ENCODE data around the gene CLSTN3.
A peak's percentile ranks its signal among the peaks of the same experiment; 100 is the strongest.

CLSTN3 gene

DNA sequence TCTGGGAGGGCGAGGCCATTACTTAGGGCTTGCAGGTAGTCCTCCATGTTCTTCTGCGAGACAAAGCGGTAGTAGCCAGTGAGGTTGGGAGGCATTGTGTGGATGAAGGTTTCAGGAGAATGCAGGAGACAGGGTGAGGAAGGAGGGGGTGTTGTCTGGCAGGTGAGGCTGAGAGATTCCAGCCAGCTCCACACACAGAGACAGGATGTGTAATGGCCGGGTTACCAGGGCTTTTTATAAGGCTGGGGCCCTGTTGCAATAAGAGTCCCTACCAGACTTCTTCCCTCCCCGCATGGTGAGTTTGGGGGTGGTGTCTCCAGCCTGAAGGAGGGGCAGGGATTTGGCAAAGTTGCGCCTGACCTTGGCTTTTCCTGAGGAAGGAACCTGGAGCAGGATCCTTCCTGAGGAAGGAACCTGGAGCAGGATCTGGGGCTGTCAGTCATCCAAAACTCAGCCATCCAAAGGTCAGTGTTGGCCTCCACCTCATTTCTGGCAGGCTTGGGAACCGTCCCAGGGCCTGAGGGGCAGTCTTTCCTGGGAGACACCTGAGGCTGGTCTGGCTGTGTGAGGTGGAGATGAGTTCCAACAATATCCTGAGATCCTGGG is 1.4 kb upstream of the CLSTN3 start, which contains the start of gene RBP5:
Gene RBP5 (minus strand): TSS at position 209 of the 606 bp plus-strand sequence. CDS start 114 bp downstream, at position 95.
- DNase-seq, result no peak

GRCh38 chr12:7129287-7129871 is 792 bp upstream of the CLSTN3 start:
- no peak for DNase-seq

GRCh38 chr12:7130701-7131501 is 730 bp downstream of the CLSTN3 start:
- peak; percentile 79 for DNase-seq

DNA sequence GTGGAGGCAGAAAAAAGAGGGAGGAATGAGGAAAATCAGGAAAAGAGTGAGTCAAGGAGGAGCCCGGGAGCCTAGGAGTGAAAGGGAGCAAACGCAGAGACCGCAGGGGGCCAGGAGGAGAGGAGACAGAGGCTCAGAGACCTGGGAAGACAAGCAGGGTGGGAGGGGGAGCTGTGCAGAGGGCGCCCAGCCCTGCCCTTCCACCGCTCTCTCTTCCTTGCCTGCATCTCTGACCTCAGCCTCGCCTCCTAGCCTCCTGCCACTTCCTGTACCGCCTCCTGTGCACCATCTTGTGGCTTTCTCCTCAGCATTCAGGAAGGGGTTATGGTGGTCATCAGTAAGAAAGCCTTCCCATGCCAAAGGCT is 1.3 kb downstream of the CLSTN3 start:
- no peak for DNase-seq

- DNase-seq, result no peak
Observed at GRCh38 chr12:7134396-7135166, 4.4 kb downstream of the CLSTN3 start.

GRCh38 chr12:7136071-7136470 is 5.9 kb downstream of the CLSTN3 start:
- DNase-seq, result no peak

- no peak for DNase-seq
Observed at GRCh38 chr12:7136676-7137075, 6.5 kb downstream of the CLSTN3 start.

DNA sequence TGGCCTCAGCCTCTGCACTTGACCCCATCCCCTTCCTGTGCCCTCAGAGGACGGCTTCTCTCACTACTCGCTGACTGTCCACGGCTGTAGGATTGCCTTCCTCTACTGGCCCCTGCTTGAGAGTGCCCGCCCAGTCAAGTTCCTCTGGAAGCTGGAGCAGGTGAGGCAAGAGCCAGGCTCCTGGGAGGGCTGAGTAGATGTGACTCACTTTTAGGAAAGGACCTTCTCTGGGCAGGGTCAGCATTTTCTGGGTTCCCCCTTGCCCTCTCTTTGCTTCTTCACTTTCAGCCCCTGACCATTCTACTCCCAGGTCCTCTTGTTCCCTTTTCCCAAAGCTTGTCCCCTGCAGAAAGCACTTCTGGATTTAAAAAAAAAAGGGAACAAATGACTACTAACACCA is 7.7 kb downstream of the CLSTN3 start:
- DNase-seq, result no peak

DNA sequence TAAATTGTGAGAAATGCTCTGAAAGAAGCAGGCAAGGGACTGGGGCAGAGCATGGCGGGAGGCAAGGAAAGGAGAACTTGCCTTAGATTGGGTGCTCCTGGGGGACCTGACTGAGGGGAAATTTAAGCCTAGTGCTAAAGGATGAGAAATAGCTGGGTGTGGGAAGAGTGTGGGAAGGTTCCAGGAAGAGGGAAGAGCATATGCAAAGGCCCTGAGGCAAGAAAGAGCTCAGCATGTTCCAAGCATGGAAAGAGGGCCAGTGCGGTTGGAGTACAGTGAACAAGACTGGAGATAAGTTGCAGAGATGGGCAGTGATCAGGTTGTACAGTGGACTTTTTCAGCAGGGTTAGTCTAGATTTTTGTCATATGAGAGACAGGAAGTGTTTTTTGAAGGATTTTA is 9.0 kb downstream of the CLSTN3 start:
- no peak for DNase-seq

DNA sequence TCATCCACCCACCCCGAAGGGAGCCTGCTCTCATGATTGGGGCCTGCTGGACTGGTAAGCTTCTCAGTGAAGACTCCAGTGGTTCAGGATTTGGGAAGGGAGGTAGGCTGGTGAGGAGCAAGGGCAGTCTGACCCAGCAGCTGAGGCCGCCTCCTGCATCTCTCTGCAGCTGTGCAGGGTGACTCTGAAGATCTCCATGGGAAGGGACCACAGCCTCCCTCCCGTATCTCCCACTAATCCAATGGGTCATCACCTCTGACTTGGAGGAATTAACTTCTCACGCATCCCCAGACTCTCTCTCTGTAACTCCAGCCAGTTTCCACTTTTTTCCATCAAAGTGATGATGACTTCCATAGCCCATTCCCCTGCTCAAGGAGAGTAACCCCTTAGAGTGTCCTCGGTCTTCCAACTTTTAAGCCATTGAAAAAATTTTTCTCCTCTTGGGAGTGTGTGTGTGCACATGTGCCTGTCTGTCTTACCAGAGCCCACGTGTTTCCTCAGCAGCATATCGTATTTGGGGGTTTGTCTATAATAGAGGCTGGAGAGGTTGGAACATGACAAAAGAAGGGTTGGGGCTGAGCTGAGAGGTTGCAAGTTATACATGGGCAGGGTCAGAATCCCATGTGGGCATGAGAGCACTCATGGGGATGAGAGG is 11.3 kb downstream of the CLSTN3 start:
- no peak for DNase-seq

DNA sequence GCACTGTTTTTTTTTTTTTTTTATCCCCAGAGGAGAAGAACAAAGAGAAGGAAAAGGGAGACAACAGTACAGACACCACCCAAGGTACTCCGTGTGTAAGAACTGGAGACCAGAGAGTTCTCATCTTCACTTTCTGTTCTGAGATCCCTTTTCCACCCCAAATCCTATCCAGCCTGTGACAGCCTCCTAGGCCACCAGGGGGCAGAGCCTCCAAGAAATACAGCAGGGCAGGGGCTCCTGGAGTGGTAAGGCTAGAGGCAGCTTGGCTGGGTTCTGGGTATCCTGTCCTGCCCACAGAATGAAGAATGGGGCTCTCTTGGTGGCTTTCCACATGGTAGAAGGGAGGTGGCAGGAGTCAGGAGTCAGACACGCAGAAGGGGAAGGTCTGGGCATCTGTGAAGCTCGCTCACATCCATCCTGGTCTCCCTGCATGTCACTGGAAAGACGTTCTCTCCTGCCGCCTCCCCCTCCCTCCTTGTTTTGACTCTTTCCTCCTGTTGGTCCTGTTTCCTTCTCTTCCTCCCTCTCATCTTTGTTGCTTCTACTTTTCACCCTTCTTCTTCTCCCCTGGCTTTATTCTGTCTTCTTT is 12.0 kb downstream of the CLSTN3 start:
- DNase-seq, result peak; percentile 53

DNA sequence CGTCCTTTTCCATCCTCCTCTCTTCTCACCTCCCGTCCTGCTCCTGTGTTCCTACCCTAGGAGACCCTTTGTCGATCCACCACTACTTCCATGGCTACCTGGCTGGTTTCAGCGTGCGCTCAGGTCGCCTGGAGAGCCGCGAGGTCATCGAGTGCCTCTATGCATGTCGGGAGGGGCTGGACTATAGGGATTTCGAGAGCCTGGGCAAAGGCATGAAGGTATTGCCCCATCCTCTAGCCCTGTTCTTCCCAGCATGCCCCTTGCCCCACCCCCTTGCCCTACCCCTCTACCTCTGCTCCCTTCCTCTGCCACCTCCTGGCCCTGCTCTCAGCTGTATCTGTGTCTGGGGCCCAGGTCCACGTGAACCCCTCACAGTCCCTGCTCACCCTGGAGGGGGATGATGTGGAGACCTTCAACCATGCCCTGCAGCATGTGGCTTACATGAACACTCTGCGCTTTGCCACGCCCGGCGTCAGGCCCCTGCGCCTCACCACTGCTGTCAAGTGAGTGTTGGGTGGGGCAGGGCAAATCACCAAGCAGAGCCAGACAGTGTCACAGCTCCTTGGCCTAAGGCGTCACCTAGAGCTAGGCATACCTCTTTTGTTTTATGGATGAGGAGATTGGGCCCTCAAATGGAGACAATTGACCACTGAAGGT is 12.8 kb downstream of the CLSTN3 start:
- DNase-seq, result no peak

DNA sequence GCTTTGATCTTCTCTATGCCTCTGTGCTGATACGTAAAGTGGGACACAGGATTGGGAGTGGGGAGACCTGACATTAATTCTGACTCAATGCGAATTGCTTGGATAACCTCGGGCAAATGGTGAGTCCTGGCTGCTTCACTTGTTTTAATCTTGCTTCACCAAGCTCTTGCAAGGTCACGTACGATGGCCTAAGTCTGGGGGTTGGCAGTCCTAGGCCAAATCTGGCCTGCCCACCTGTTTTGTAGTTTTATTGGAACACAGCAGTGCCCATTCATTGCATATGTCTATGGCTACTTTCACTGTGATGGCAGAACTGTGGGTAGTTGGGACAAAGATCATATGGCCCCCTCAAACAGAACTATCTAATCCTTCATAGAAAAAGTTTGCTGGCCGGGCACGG is 13.4 kb downstream of the CLSTN3 start:
- DNase-seq, result no peak

GRCh38 chr12:7144414-7145120 is 14.4 kb downstream of the CLSTN3 start:
- peak; percentile 68 for DNase-seq

DNA sequence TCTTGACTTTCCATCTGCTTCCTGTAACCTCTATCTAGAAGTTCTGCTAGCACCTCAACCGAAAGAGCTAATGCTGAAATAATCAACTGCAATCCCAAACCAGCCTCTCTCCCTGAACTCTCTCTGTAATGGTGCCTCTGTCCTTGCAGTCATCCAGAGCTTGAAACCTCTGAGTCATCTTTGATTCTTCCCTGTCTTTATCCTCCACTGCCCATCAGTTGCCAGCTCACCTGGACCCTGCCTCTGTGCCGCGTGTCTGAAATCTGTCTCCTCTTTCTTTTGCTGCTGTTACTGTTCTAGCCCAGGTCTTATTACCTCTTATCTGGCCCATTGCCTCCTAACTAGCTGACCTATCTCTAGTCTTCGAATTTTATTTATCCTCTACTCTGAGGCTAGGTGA is 15.5 kb downstream of the CLSTN3 start:
- DNase-seq, result no peak

- no peak for DNase-seq
Observed at GRCh38 chr12:7146228-7146627, 16.1 kb downstream of the CLSTN3 start.

- DNase-seq, result no peak
Observed at GRCh38 chr12:7146906-7147305, 16.7 kb downstream of the CLSTN3 start.

DNA sequence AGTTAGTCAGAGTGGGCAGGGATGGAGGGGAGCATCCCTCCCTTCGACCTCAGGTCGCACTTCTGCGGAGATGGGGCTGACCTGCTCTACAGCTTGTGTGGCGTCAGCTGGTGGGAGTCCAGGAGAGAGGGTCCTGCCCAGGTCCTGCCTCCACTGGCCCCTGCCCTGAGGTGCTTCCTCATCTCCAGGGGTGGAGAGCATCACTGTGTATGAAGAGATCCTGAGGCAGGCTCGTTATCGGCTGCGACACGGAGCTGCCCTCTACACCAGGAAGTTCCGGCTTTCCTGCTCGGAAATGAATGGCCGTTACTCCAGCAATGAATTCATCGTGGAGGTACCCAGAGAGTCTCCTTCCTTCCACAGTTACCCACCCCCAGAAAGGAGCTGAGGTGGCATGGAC is 20.2 kb downstream of the CLSTN3 start:
- DNase-seq, result no peak

GRCh38 chr12:7150841-7151240 is 20.7 kb downstream of the CLSTN3 start:
- no peak for DNase-seq

DNA sequence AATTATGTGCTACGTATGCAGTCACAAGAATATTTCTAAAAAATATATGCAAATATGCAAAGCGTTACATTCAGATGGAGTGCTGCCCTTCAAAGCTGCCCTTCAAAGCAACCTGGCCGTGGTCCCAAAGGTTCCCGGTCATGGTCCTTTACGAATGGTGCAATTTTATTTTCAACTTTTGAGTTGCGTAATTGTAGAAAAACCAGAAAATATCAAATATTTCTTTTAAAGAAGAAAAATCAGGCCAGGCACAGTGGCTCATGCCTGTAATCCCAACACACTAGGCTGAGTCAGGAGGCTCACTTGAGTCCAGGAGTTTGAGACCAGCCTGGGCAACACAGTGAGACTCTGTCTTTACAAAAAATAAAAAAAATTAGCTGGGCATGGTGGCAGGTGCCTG is 21.4 kb downstream of the CLSTN3 start:
- no peak for DNase-seq

- no peak for DNase-seq
Observed at GRCh38 chr12:7152818-7153217, 22.6 kb downstream of the CLSTN3 start.
